H9 (cell line): ENCODE measurements around the gene WDR33. TPM values are rescaled to one million over a fixed set of nuclear protein-coding genes. Genes with fewer than 3 reads are reported as not detected.

ENCODE experiments used
- DNase-seq: peaks from one replicate; pipeline ENCODE4 v3.0.0-alpha.2; 2017
- H2AFZ ChIP-seq: one replicate; pipeline ENCODE4 v1.6.1; 2013; ENCODE audit warnings: mild to moderate bottlenecking, low read length, control low read depth, moderate library complexity
- H2AK5ac ChIP-seq: 2 replicates; pipeline ENCODE4 v1.6.1; 2013; ENCODE audit warnings: low read length, control low read depth, mixed read lengths; ENCODE audit not compliant: insufficient read length
- H2BK120ac ChIP-seq: one replicate; pipeline ENCODE4 v1.6.1; 2013; ENCODE audit warnings: low read depth, mild to moderate bottlenecking, low read length, control low read depth, inconsistent platforms; ENCODE audit not compliant: poor library complexity, severe bottlenecking
- H2BK12ac ChIP-seq: 2 replicates; pipeline ENCODE4 v1.6.1; 2013; ENCODE audit warnings: low read length, control low read depth, mixed read lengths, low read depth; ENCODE audit not compliant: insufficient read length
- H2BK15ac ChIP-seq: 2 replicates; pipeline ENCODE4 v1.6.1; 2013; ENCODE audit warnings: low read depth, low read length, control low read depth
- H2BK20ac ChIP-seq: one replicate; pipeline ENCODE4 v1.6.1; 2013; ENCODE audit warnings: low read depth, mild to moderate bottlenecking, low read length, control low read depth, inconsistent platforms; ENCODE audit not compliant: poor library complexity, severe bottlenecking
- H2BK5ac ChIP-seq: 2 replicates; pipeline ENCODE4 v1.6.1; 2013; ENCODE audit warnings: low read length, control low read depth, mixed read lengths; ENCODE audit not compliant: insufficient read length
- H3K14ac ChIP-seq: 2 replicates; pipeline ENCODE4 v1.6.1; 2013; ENCODE audit warnings: low read length, control low read depth; ENCODE audit not compliant: insufficient read depth
- H3K18ac ChIP-seq: 2 replicates; pipeline ENCODE4 v1.6.1; 2013; ENCODE audit warnings: low read depth, mild to moderate bottlenecking, mixed read lengths, low read length, control low read depth; ENCODE audit not compliant: insufficient read length
- H3K23ac ChIP-seq: 2 replicates; pipeline ENCODE4 v1.6.1; 2013; ENCODE audit warnings: low read length, control low read depth, mixed read lengths, low read depth; ENCODE audit not compliant: insufficient read length
- H3K23me2 ChIP-seq: 2 replicates; pipeline ENCODE4 v1.6.1; 2013; ENCODE audit warnings: low read depth, mild to moderate bottlenecking, mixed read lengths, low read length, control low read depth; ENCODE audit not compliant: insufficient read length, poor library complexity, severe bottlenecking
- H3K27ac ChIP-seq: 2 replicates; pipeline ENCODE4 v1.5.1; 2013; ENCODE audit warnings: low read length, control low read depth, mixed read lengths, low read depth; ENCODE audit not compliant: insufficient read length
- H3K27me3 ChIP-seq: 2 replicates; pipeline ENCODE4 v1.6.1; 2013; ENCODE audit warnings: low read length, control low read depth, inconsistent platforms; ENCODE audit not compliant: insufficient read depth
- H3K4ac ChIP-seq: 2 replicates; pipeline ENCODE4 v1.6.1; 2013; ENCODE audit warnings: low read depth, mild to moderate bottlenecking, control low read depth, inconsistent platforms, low read length, moderate library complexity
- H3K4me1 ChIP-seq: 2 replicates; pipeline ENCODE4 v1.6.1; 2013; ENCODE audit warnings: low read length, control low read depth, inconsistent platforms; ENCODE audit not compliant: insufficient read depth
- H3K4me2 ChIP-seq: 2 replicates; pipeline ENCODE4 v1.6.1; 2013; ENCODE audit warnings: low read length, control low read depth, mixed read lengths; ENCODE audit not compliant: insufficient read length, insufficient read depth
- H3K56ac ChIP-seq: 2 replicates; pipeline ENCODE4 v1.6.1; 2013; ENCODE audit warnings: low read depth, mild to moderate bottlenecking, mixed read lengths, low read length, control low read depth; ENCODE audit not compliant: insufficient read length
- H3K79me1 ChIP-seq: 2 replicates; pipeline ENCODE4 v1.6.1; 2013; ENCODE audit warnings: low read depth, mild to moderate bottlenecking, moderate library complexity, low read length, control low read depth, inconsistent platforms; ENCODE audit not compliant: insufficient read depth, poor library complexity, severe bottlenecking
- H3K79me2 ChIP-seq: 2 replicates; pipeline ENCODE4 v1.6.1; 2013; ENCODE audit warnings: low read length, control low read depth, inconsistent platforms; ENCODE audit not compliant: insufficient read depth
- H3K9ac ChIP-seq: 2 replicates; pipeline ENCODE4 v1.6.1; 2013; ENCODE audit warnings: low read length, control low read depth, mixed read lengths; ENCODE audit not compliant: insufficient read length; ENCODE audit errors: extremely low read depth
- H3K9me3 ChIP-seq: one replicate; pipeline ENCODE4 v1.6.1; 2013; ENCODE audit warnings: low read depth, low read length, inconsistent platforms; ENCODE audit not compliant: control insufficient read depth
- H3T11ph ChIP-seq: one replicate; pipeline ENCODE4 v1.6.1; 2013; ENCODE audit warnings: mild to moderate bottlenecking, low read length, control low read depth, inconsistent platforms
- H4K20me1 ChIP-seq: one replicate; pipeline ENCODE4 v1.6.1; 2013; ENCODE audit not compliant: control insufficient read depth, insufficient read length, insufficient read depth
- H4K5ac ChIP-seq: 2 replicates; pipeline ENCODE4 v1.6.1; 2013; ENCODE audit warnings: low read depth, mild to moderate bottlenecking, mixed read lengths, low read length, control low read depth; ENCODE audit not compliant: insufficient read length
- H4K8ac ChIP-seq: replicated peaks from 2 replicates; pipeline ENCODE4 v1.6.1; 2013; ENCODE audit warnings: low read length, control low read depth, mixed read lengths, low read depth; ENCODE audit not compliant: insufficient read length
- H4K91ac ChIP-seq: 2 replicates; pipeline ENCODE4 v1.6.1; 2013; ENCODE audit warnings: low read depth, mild to moderate bottlenecking, moderate library complexity, mixed read lengths, low read length, control low read depth; ENCODE audit not compliant: insufficient read length
- H3K27ac Mint-ChIP-seq, 3 experiments: 2 replicates in 2 of 3; 3 replicates in 1 of 3; pipeline ENCODE4 v1.8.0; 2020 to 2021; ENCODE audit warnings: mixed read lengths in 3 of 3, mild to moderate bottlenecking in 1 of 3, moderate library complexity in 1 of 3
- H3K27me3 Mint-ChIP-seq: 2 replicates; pipeline ENCODE4 v1.8.0; 2021; ENCODE audit warnings: low read depth, mild to moderate bottlenecking, moderate library complexity, mixed read lengths
- H3K36me3 Mint-ChIP-seq, 3 experiments: 2 replicates in 2 of 3; 3 replicates in 1 of 3; pipeline ENCODE4 v1.8.0; 2020 to 2021; ENCODE audit warnings: low read depth in 3 of 3, mixed read lengths in 3 of 3; ENCODE audit not compliant: insufficient read depth in 1 of 3
- H3K4me1 Mint-ChIP-seq, 2 experiments: 2 replicates each; pipeline ENCODE4 v1.8.0; 2020; ENCODE audit warnings: mixed read lengths in 2 of 2
- H3K4me3 Mint-ChIP-seq, 2 experiments: 2 replicates in 1 of 2; 3 replicates in 1 of 2; pipeline ENCODE4 v1.8.0; 2020 to 2021; ENCODE audit warnings: mild to moderate bottlenecking in 2 of 2, mixed read lengths in 2 of 2, moderate library complexity in 1 of 2
- H3K9me3 Mint-ChIP-seq, 2 experiments: 2 replicates in 1 of 2; 3 replicates in 1 of 2; pipeline ENCODE4 v1.8.0; 2020; ENCODE audit warnings: mild to moderate bottlenecking in 2 of 2, mixed read lengths in 2 of 2, moderate library complexity in 1 of 2
- CTCF ChIP-seq: fragments of 200-600 bp; sonication (generic); conservative IDR thresholded peaks from 3 replicates; pipeline ENCODE4 v1.8.0; 2021; ENCODE audit warnings: antibody characterized with exemption, mild to moderate bottlenecking
- WGBS: extraction: QIAGEN DNeasy Blood & Tissue Kit; methylation state at CpG from one replicate; pipeline ENCODE4 v1.1.7; 2013; ENCODE audit warnings: missing lambda C conversion rate, low lambda C conversion rate, mixed read lengths; ENCODE audit not compliant: insufficient read length; ENCODE audit errors: extremely low coverage; 5-methylcytosine and 5-hydroxymethylcytosine counted together
- total RNA-seq: library from RNA; stranded (reverse); gene quantifications from 2 replicates; pipeline ENCODE4 v1.2.1, GENCODE V29; 2021

WDR33 gene
- total RNA-seq, 1 experiment from 2014 or later, result 86.0 TPM

- Mint-ChIP-seq H3K36me3 (peaks cover 11 to 24% (median 22%) of the 10 kb centered on the region in 3 experiments; a peak in 6 of 7 replicates), H3K9me3 (no peaks in the 10 kb centered on the region; a peak in 1 of 5 replicates), H3K27ac (peak overlapping the region; percentile 18 to 97 (median 87); a peak in 6 of 7 replicates), H3K4me3 (peak overlapping the region; percentile 96 to 97), H3K27me3 (no peaks in the 10 kb centered on the region), H3K4me1 (peaks cover 23 to 37% of the 10 kb centered on the region in 2 experiments)
- Histone ChIP-seq H4K8ac (no peak overlapping the region), H2BK15ac (no peak overlapping the region), H2BK12ac (no peak overlapping the region), H3K79me1 (peaks cover 2% of the 10 kb centered on the region), H3K79me2 (peaks cover 22% of the 10 kb centered on the region; the same call in 1 of the 2 replicates), H3K9me3 (no peaks in the 10 kb centered on the region), H3K23me2 (peaks cover 7% of the 10 kb centered on the region), H3T11ph (no peak overlapping the region), H2AK5ac (no peak overlapping the region), H3K4ac (no peak overlapping the region), H2BK5ac (no peak overlapping the region), H3K4me2 (peak overlapping the region; percentile 72), H2AFZ (no peak overlapping the region), H3K23ac (no peak overlapping the region), H3K27ac (no peak overlapping the region), H3K14ac (peak overlapping the region; percentile 96; the same call in 1 of the 2 replicates), H4K5ac (no peak overlapping the region), H3K27me3 (no peaks in the 10 kb centered on the region), H4K20me1 (no peaks in the 10 kb centered on the region), H3K4me1 (no peaks in the 10 kb centered on the region), H2BK120ac (no peak overlapping the region), H3K18ac (peak overlapping the region; percentile 29), H3K9ac (peak overlapping the region; percentile 82), H3K56ac (no peak overlapping the region), H2BK20ac (no peak overlapping the region), H4K91ac (no peak overlapping the region)
- no CpG with 5 or more reads among the region's 18 CpGs for WGBS
- TF ChIP-seq CTCF, result no peak
- DNase-seq, result no peak
Measured at GRCh38 chr2:127857265-127857808, 46.4 kb upstream of the WDR33 start.
